GM18951 (cell line): ENCODE results near the gene PLIN3.

Source experiments
- POLR2A ChIP-seq: IDR thresholded peaks from 4 replicates; pipeline ENCODE4 v1.6.1; 2011; ENCODE audit warnings: mild to moderate bottlenecking; ENCODE audit not compliant: insufficient read length, insufficient read depth; ENCODE audit errors: extremely low read depth
- in situ Hi-C: fragments of 300-500 bp; cut with MboI; formaldehyde crosslinking; loops from one replicate; pipeline ENCODE4 v1.12.0; 2022; ENCODE audit warnings: low sequenced_read_pairs, mixed read lengths, inconsistent platforms; ENCODE audit not compliant: unreplicated experiment

The PLIN3 gene, protein sequence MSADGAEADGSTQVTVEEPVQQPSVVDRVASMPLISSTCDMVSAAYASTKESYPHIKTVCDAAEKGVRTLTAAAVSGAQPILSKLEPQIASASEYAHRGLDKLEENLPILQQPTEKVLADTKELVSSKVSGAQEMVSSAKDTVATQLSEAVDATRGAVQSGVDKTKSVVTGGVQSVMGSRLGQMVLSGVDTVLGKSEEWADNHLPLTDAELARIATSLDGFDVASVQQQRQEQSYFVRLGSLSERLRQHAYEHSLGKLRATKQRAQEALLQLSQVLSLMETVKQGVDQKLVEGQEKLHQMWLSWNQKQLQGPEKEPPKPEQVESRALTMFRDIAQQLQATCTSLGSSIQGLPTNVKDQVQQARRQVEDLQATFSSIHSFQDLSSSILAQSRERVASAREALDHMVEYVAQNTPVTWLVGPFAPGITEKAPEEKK

DNA sequence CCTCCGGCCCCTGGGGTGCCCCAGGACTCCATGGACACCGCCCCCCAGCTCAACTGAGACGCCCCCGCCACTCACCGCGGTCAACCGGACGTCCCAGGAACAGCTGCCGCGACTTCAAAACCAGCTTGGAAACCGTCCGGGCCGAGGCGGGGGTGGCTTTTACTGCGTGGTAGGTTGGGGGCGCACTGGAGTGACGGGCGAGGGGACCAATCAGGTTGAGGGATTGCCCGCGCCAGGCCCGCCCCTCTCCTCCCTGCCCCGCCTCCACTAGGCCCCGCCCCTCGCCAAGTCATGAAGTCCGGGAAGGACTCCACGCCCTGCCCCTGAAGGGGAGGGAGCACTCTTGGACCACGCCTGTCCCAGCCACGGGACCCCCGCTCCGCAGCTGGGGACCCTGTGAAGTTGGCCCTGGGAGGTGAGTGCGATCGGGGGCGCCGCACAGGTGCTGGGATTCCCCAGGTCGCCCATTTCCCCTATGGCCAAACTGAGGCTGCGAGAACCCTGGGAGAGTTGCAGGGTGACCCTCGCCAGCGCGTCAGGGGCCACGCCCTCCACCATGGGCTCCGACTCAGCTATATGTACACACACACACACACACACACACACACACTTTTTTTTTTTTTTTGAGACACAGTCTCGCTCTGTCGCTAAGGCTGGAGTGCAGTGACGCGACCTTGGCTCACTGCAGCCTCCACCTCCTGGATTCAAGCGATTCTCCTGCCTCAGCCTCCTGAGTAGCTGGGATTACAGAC lies at the start of gene PLIN3:
TSS of gene PLIN3 (minus strand) at position 134 of the 752 bp plus-strand sequence. CDS start 6,273 bp downstream, outside the sequence.
- in situ Hi-C loops: no loop called here
- TF ChIP-seq POLR2A: peak; percentile 49

DNA sequence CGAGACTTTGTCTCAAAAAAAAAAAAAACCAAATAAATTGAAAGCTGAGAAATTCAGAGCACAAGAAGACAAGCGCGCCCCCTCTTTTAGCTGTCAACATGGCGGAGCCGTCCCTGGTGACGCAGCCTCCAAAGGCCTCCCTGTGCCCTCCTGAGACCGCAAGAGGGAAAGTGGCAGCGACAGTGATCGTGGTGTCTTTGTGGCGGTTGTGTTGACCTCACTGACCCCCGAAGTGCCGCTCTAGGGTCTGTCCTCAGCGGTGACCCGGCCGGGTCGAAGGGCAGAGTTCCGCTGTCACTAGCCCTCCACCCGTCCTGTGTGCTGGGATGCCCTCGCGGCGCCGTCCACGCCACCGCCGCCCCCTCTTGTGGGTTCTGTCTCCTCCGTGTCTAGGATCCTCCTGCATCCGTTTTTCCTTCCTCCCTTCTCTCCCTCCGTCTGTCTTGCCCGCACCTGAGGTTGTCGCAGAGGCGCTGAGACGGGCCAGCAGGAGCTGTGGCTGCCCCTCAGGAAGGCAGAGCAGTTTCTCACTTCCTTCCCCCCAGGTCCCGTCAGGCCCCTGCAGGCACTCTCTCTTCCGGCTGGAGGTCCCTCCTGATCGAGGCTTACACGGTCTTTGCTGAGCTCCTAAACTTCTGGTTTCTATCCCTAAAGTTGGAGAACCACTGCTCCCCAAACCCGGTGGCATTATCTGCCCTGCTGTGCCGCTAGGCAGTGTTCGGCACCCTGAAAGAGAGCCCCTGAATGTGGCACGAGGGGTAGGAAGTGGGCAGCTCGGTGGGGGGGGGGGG lies 49.0 kb upstream of the PLIN3 start:
- TF ChIP-seq POLR2A: peak; percentile 61
- in situ Hi-C loops: no loop called here

DNA sequence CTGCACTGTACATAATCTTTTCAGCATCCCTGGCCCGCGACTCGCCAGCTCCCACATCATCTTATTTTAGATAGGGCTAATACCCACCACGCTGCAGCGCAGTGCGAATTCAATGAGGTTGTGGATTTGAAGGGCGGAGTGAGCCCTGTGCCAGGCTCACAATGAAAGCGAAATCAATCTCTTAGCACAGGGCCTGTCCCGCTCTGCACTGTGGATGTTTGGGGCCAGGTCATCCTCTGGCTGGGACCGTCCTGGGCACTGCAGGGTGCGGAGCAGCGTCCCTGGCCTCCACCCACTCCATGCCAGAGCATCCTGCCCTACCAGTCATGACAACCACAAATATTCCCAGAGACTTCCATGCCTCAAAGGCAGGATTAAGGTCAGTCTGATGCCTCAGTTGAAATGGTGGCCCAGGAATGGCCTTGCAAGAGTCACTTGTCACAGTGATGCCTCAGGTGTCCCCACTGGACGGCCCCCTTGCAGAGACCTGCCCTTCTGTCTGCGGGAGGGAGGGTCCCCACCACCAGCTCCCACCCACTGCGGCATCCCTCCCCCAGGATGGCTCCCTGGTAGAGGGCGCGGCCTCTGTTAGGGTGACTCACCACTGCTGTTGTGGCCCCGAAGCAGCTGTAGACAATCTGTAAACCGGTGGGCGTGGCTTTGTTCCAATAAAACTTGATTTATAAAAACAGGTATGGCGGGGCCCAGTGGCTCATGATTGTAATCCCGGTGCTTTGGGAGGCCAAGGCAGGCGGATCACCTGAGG lies 47.5 kb upstream of the PLIN3 start:
- in situ Hi-C loops: no loop called here

DNA sequence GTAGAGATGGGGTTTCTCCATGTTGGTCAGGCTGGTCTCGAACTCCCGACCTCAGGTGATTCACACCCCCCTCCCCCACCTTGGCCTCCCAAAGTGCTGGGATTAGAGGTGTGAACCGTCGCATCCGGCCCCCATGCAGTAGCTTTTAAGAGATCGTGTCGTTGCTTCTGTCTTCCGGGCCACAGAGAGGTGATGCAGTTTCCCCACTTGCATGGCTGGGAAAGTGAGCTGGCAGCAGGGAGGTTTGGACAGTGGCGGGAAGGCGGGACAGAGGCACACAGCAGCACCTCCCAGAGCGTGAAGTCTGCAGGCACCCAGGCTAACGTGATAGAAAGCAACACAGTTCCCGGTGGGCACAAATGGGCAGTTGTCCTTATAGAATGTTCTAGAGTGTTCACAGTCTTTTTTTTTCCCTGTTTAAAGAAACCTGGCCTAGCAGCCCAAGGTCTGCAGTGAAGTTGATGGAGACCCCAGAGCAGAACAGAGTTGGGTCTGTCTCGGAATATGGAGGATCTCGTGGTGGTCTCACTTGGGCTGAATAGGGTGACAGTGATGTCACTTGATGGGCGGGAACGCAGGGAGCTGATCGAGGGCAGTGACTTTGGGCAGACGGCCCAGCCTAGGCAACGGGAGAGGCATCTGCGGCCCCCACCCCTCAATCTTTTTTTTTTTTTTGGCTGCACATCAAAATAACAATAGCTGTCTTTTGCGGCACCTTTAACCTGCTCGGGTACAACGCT lies 46.7 kb upstream of the PLIN3 start:
- TF ChIP-seq POLR2A: no peak
- in situ Hi-C loops: no loop called here

More for the DNA sequence above, 47.5 kb upstream of the PLIN3 start:
- no peak for TF ChIP-seq POLR2A

DNA sequence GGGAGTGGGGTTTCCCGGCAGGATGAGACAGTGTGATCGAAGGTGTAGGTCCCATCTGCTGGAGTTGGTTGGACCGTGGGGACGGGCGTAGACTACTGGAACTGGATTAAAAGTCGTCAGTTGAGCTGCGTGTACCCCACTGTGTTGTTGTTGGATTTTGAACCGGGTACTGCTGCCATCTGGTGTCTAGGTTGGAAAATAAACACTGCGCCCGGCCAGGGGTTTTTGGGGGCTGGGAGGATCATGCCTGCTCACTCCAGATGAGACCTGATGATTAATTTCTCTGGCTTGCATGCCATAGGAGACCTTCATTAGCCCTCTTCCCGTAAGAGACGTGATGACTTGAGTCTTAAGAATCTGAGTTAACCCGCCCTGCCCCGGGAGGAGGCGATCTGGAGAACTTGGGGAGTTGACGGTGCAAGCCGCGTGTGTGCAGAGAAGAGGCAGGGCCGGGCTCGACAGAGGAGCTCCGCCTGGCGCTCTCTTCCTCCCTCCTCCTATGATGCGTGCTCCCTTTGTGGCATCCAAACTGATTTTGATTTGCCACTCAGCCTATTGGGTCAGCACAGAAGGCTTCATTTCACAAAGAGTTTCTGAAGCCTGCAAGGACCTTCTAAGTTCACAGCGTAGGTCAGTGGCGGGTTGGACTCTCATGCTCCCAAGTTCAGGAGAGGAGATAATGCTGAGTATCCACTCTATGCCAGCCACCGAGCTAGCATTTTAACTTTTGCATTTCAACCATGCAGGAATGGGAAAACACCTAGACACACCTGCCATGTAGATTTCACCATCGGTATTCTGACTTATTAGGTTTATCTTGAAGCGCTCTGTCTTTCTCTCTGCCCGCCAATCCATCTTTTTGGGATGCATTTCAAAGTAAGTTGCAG lies 44.6 kb upstream of the PLIN3 start:
- no peak for TF ChIP-seq POLR2A
- in situ Hi-C loops: no loop called here

DNA sequence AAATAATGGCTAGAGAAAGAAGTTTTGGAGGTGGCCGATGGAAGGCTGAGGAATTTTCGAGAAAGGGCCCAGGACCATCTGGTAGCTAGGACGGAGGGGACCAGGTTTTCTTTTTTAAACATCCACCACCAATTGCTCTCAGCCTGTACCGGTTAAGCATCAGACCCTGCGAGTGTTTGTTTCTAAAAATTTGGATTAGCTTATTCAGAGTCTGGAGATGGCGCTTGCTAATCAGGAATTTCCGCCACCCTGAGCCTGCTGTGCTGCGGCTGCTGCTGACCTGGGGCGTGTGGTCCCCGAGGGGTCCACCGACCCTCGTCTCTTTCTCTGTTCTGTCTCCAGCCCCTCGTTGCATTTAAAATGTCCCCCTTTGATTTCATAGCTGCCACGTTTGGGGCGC lies 43.8 kb upstream of the PLIN3 start:
- TF ChIP-seq POLR2A: no peak
- in situ Hi-C loops: no loop called here

DNA sequence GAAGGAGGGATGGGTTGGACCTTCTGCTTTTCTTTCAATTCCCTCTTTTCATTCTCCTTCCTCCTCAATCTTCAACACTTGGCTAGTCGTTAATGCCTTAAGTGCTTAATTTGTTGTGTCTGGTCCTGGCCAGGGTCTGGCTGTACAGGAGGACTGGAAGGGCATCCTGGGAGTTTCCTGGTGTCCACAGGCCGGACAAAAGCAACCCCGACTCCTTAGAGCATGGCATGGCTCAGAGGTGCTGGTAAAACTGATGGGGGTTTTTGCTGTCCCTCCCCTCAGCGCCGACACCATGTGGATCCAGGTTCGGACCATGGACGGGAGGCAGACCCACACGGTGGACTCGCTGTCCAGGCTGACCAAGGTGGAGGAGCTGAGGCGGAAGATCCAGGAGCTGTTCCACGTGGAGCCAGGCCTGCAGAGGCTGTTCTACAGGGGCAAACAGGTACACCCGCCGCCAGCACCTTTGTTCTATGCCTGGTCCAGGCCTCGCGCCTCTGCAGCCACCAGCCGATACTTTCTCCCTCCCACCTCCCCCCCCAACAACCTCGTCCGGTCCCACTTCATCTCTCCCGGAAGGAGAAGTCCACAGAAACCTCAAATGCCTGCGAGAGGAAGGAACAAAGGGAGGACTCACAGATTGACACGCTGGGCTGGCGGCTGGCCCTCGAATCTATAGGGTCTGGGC lies 43.3 kb upstream of the PLIN3 start:
- no peak for TF ChIP-seq POLR2A
- in situ Hi-C loops: no loop called here

DNA sequence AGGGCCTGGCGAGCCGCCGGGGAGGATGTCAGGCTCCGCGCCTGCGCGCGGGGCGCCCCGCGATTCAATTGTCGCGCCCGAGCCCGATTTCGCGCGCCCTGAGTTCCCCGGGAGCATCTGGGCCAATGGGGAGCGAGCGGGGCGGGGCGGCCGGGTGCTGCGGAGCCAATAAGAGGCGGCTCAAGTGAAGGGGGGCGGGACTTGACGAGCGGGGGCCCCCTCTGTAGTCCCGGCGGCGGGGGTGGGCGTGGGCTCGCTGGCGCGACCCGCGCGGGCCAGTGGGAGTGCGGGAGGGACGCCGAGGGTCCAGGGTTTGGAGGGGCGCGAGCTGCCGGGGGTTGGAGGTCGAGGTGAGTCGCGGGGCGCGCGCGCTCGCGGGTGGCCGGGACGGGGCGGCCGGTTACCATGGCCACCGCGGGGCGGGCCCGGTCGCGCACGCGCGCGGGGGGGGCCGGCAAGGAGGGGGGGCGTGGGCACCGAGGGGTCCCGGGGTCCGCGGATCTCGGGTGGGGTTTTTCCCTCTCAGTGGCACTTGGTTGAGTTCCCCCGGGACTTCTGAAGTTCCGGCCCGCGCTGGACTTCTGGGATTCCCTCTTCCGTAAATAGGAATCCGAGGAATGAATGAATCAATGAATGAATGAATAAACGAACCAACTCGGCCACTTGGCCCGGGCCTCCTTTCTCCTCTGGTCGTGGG lies 42.6 kb upstream of the PLIN3 start:
- no peak for TF ChIP-seq POLR2A
- in situ Hi-C loops: no loop called here

DNA sequence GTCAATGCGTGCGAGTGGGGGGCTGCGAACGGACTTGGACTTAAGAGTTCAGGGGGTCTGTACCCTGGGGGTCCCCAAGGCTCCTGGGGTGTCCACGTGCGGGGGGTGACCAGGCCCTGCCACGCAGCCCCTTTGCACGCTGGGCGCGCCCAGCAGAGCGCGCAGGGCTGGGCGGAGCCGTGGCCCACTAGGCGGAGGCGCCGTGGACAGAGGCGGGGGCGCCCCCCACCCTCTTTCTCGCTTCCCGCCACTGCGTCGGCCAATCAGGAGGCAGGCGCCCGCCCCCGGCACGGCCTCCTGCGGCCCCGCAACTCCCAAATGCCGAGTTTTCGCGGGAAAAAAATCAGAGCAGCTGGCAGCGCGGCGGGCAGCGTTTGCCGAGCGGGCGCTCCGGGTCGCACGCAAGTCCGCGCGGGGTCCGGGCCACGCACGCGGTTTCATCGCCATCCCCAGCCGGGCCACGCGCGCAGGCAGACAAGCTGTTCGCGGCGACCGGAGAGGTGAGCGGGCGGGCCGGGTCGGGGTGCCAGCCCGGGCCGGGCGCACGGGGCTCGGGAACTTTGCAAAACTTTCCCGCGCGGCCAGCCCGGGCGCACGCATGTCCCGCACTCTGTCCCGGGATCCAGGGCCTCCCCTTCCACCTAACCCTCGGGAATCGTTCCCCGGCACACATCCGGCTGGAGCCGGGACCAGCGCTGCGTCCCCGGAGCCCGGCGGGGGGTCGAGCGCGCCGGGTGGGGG lies 41.9 kb upstream of the PLIN3 start, which contains the start of gene UHRF1:
TSS of gene UHRF1 (plus strand) at position 346 of the 741 bp plus-strand sequence. CDS start 1,385 bp downstream, outside the sequence.
- in situ Hi-C loops: no loop called here
- TF ChIP-seq POLR2A: peak; percentile 75
